NAMALWA (cell line): Measurements from ENCODE around the gene TRERF1.
"Not testable (repeated sequence)": the region's sequence is repeated elsewhere in the genome, so short reads cannot be mapped to it uniquely, and the experiment has no call there.

Experiments
- DNase-seq: peaks from one replicate; pipeline ENCODE4 v3.0.0-alpha.2; 2015; ENCODE audit warnings: low spot score

The TRERF1 gene

DNA sequence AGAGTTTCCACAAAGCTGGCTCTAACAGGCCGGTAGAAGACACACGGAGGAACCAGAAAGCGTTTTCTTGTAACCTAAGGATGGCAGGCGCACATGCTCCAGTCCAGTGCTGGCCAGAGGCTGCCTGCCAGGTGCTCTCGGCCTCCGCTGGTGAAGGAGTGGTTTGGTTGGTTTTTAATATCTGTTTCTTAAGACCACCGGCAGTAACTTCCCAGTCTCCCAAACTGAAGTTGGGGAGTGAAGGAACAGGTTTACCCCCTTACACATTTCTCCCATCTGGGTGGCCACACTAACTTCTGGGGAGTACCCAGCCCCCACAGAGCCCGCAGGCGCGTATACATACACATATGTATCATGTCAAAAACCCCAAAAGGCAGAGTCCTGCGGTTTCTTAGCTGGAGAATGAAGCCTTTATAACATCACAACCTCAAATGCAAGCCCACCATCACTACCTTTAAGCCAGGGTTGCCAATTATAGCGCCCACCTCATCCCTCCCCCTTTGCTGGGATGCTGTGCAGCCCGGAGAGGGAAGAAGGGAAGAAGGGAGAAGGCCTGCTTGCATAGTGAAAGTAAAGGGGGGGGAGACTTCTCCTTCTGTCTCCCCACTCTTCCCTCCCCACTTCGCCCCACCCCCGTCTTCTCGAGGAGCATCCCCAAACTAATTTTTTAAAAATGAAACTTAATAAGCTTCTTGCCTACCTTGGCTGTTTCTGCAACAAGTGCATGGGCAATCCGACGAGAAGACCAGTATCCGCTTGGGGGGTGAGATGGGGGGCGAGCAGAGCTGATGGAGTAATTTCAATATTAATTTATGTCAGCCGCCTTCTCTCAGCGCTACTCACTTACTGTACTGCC lies 1.0 kb downstream of the TRERF1 start:
- DNase-seq, result peak; percentile 8

DNA sequence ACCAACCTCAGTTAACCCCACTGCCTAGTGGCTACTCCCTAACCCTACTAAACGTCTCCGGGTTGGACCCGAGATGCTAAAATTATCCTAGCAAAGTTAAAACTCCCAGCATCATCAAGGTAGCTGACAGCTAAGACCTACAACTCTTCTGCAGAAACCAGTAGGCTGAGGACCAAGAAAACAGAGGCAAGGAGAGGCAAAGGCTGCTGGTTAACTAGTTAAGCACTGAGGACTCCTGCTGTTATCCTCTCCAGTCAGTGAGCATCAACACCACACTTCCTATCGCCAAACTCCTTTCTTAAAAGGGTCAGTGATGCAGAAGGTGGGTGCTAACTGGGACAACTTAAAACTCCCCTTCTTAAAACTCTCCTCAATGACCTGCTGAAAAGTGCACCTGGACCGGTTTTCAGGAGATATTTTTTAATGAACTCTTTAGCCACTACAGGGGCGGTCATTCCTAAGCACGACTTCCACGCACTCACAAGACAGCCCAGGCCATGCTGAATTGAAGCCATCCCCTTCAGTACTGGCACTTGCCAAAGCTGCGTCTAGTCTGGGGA lies 1.7 kb downstream of the TRERF1 start:
- DNase-seq, result peak; percentile 7

DNA sequence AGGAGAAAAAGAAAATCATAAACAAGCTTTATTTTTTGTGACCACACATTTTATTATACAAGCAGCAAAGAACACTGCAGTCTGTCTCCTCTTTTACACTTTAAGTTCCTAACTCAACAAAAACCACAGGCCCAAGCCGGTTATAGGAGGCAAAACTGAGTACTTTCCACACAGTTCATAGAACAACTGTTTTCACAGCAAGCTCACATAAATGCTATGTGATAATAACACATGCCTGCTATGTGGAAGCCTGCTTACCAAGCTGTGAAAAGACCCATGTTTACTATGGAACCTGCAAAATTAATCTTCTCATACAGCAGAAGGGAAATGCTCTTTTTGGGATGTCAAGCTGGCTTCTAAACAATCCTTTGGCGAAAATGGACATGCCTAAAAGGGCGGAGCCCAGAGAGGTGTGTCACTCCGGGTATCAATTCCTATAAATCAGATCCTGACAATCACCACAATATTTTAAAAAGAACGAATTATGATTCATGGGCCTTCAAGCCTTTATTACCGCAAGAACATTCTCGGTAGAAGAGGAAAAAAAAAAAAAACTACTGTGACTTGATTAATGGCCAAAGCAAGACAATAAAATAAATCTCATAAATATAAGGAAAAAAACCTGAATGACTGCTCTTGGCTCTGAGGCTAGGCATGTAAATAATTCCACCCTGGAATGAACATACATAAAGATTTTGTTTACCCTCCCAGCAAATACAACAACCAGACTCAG lies 2.6 kb downstream of the TRERF1 start:
- DNase-seq, result no peak

DNA sequence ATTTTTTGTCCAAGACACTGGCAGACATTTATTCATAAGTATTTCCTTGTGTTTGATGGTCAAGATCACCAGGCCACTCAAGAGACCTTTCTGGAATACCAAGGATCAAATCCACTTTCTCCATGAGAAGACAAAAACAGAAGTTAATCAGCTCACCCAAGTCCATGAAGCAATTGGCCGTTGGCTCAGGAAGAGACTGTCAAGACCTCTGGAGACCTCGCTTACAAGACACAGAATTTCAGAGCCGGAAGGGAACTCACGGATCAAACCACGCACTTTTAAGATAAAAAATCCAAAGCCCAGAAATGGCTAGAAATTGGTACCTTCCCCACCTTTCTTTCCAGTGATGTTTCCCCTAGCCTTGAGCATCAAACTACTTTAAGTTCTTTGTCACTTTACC lies 3.3 kb downstream of the TRERF1 start:
- DNase-seq, result no peak

DNA sequence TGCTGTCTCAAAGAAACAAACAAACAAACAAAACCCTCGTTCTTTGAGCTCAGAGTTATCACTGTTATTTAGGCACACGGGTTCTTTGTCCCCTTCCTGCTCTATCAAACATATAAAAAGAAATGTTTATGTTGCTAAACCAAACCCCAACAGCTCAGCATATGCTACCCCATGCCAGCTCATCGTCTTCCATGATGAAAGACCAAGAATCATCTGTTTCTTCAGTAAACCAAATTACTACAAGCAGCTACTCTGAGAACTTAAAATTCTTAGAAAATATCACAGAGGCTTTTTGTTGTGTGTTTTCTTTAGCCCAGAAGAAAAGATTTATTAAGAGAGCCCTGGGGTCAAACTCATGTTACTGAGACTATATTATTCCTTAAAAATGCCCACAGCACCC lies 4.7 kb downstream of the TRERF1 start:
- DNase-seq, result no peak

DNA sequence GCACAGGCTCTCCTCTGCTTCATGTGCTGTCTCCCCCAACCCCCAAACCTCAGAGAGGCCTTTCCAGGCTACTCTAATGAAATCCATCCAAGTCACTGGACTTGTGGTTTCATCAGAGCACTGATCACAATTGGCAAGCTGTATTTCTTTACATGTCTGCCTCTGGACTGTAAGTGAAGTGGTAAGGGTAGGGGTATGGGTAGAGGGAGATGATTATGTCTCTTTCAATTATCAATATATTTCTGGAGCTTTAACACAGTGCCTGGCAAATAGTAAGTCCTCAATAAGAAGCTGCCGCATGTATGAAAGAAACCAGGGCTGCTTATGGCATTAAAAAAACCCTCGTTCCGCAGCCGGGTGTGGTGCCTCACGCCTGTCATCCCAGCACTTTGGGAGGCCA lies 5.4 kb downstream of the TRERF1 start:
- DNase-seq, result no peak

DNA sequence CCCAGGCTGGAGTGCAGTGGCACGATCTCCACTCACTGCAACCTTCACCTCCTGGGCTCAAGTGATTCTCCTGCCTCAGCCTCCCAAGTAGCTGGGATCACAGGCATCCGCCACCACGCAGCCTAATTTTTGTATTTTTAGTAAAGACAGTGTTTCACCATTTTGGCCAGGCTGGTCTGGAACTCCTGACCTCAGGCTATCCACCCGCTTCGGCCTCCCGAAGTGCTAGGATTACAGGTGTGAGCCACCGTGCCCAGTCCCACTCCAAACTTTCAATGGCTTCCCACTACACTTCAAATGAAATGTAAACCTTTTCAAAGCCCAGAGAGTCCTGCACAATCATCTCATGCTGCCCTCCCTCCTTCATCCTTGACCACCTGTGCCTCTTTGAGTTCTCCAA lies 5.8 kb downstream of the TRERF1 start:
- not testable (repeated sequence) for DNase-seq

DNA sequence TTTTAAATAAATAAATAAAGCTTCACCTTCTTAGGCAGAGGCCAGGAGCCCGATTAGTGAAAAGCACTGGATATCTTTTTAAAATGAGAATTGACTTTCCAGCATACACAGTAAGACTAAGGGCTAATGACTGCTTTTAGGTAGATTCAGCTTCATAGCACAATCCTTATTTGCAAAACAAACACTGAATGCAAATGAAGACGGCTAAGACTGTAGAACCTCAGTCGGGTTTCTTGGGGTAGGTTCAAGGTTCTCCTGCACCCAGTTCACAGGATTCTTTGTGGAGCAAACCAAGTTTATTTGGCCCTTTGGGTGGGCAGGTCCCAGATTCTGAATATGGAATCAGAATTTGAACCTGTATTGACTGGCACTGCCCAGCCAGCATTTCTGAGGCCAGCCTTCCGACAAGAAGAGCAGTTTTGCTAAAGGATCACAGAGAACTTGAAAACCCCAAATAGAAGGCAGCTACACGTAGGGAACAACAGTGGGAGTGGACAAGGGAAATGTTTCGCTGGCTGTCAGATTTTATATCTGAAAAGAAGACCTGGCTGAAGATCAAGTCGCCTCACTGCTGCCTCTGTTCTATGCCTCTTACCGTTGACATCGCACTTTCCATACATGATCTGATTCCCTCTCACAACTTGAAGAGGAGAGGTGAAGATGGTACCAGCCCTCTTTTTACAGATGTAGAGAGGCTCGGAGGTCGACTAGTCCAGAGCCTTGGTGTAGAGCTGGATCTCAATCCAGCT lies 8.2 kb downstream of the TRERF1 start:
- DNase-seq, result no peak

DNA sequence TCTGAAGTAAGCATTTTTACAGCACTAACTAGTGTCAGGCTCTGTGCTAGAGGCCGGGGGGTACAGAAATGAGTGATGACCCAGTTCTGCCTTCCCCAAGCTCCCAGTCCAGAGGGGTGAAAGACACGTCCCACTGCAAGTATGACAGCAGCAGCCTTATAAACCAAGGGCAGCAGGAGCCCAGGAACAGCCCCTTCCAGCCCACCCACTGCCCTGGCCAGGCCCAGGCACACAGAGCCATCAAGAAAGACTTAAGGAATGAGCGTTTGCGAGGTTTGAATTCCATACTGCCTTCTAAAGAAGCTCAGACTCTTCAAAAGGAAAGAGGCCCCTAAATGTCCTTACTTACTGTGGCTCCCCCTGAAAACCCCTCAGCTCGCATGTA lies 10.0 kb downstream of the TRERF1 start:
- DNase-seq, result no peak

DNA sequence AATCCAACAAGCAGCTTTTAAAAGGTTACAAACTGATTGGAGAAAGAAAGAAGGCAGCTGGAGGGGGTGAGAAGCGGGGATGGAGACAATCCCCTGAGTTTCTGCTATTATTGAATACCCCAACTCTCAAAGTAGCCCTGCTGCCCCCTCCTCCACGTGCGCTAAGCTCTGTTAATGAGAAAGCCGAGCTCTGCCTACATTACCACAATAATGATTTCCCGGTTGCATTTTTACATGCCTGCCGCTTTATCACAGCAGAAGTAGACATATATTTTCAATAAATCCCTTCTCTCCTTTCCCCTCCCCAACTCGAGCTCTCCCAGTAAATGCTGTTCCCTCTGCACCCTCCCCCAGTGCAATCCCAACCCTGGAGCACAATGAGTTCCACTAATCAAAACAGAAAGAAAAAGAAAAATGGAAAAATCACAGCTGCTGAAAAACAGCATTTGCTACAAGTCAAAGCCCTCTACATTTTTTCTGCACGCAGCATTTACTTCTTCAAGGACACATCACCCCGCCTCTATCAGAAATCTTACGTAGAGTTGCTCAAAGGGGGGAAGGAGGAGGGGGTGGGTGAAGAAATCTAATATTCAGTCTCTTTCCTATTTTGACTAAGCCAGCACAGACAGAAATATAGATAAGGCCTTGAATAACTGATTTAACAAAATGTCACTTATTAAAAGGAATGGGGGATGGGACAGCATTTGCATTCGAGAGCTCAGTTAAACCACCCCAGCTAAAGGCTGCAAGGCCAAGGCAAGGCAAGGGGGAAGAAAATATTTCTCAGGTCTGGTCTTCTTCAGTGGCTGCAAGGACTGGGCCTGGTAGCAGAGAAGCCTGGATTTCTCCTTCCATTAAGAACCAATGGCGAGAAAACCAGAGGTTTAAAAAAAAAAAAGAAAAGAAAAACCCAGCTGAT lies 10.7 kb downstream of the TRERF1 start:
- DNase-seq, result no peak

DNA sequence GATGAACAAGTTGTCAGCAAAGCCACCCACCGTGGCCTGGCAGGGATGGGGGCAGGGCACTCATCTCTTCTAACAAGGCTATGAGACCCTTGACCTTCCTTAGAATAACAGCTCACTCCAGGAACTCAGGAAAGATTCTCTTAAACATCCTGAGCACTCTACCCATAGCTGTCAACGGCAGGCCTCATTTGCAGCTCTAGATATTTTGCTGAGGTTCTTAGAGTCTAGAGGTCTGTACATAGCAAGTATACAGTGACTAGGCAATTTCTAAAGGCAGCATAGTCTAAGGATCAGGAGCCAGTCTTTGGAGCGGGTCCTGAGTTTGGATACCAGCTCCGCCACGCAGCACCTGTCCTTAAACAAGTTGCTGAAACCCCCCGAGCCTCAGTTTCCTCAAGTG lies 11.7 kb downstream of the TRERF1 start:
- no peak for DNase-seq

DNA sequence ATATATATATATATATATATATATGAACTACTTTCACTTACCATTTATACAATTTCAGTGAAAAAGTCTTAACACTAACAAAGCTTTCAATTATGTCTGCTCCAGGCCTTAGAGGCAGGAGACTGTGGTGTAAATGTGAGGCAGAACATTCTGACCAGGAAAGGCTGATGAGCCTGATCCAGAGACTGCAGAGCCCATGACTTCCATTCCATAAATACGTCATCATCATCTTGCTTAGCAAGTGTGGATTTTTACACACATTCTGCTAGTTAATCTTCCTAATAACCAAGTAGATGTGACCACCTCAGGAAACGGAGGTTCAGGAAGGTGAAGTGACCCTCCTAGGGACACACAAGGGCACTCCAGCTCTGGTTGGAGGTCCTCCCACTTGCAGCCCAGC lies 14.9 kb downstream of the TRERF1 start:
- DNase-seq, result no peak

DNA sequence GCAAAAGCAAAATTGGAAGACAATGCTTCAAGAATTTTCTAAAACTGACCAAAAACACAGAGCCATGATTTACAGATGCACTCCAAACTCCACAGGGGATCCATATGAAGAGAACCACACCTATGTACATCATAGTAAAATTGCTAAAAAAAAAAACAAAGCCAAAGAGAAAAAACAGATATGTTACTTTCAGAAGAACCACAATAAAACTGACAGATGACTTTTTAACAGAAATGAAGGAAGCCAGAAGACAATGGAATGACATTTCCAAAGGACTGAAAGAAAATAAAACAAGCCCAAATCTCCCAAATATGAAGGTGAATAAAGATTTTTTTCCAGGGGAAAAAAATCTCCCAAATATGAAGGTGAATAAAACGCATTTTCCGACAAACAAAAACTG lies 17.5 kb downstream of the TRERF1 start:
- no peak for DNase-seq

DNA sequence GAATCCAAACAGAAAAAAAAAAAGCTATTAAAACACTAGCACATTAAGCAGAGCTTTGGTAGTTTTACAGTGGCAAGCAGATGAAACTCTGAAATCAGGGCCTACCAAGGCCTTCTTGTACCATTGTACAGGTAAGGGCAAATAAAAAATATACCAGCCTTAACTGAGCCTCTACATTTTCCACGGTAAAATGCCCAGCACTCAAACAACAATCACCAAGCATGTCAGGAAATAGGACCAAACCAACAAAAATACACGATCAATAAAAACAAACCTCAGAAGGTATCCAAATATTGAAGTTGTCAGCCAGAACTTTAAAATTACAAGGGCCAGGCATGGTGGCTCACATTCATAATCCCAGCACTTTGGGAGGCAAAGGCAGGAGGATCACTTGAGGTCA lies 18.3 kb downstream of the TRERF1 start:
- DNase-seq, result no peak

DNA sequence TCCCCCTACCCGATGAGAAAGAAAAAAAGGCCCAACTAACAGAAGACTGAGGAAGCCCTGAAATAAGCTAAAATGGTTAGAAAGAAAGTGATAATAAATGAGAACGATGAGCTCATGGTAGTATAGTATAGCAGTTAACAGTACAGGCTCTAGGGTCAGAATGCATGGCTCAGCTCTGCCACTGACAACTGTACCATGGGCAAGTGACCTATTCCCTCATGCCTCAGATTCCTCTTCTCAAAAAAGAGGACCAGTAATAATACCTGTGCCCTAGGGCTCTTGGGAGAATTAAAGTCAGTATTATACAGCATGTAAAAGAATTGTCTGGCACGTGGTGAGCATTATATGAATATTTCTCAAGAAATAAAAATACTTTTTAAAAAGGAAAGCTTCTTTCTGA lies 19.8 kb downstream of the TRERF1 start:
- DNase-seq, result no peak

DNA sequence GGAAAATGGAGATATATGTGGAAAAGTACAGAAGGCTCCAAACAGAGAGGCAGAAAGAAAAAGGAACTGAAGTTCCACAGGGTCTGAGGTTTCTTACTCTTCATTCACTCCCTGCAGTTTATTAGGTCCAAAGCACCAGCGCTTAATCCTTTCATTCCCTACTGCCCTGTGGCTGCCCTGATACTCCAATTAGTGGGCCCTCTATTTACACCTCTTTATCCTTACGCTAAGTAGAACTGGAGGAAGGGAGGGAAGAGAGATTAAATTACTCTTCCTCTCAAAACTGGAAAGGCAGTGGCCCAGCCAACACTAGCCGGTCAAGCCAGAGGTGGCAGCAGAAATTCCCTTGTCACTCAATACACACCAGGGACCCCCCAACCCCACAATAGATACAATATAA lies 20.4 kb downstream of the TRERF1 start:
- no peak for DNase-seq

DNA sequence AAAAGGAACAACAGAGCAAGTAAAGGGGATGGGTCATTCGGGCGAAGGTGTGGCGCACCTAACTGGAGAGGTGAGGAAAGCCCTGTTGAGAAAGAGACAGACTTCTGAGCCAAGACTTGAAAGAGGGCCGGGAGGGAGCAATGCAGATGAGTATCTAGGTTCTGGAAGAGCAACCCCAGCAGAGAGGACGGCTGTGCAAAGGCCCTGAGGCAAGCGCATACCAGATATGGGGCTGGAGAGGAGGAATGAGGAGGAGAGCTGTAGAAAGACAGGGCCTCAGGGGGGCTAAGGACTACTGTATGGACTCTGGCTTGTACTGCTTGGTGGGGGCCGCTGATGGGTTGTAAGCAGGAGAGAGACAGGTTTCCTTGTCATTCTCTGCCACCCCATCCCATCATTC lies 21.9 kb downstream of the TRERF1 start:
- DNase-seq, result no peak

DNA sequence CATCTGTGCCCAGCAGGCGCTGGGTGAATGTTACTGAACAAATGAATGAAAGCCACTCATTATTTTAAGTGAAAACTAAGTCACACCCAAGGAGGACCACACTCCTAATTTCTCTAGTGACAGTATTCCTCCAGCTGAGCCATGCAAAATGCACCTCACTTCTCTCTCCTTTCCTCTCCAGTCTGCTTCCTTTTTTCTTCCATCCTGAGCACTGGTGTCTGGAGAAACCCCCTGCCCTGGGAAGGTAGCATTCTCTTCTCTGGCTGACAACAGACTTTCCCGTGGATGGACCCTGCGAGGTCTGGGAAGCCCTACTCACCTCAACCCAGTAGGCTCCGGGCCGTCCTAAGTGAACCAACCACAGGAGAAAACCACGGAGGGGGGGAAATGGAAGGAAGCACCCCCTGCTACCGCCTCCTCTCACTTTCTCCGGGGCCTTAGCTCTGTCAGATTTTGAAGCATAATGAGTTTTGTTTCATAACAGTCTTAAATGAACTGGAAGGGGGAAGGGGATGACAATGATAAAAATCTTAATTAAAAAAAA lies 22.6 kb downstream of the TRERF1 start:
- DNase-seq, result no peak

DNA sequence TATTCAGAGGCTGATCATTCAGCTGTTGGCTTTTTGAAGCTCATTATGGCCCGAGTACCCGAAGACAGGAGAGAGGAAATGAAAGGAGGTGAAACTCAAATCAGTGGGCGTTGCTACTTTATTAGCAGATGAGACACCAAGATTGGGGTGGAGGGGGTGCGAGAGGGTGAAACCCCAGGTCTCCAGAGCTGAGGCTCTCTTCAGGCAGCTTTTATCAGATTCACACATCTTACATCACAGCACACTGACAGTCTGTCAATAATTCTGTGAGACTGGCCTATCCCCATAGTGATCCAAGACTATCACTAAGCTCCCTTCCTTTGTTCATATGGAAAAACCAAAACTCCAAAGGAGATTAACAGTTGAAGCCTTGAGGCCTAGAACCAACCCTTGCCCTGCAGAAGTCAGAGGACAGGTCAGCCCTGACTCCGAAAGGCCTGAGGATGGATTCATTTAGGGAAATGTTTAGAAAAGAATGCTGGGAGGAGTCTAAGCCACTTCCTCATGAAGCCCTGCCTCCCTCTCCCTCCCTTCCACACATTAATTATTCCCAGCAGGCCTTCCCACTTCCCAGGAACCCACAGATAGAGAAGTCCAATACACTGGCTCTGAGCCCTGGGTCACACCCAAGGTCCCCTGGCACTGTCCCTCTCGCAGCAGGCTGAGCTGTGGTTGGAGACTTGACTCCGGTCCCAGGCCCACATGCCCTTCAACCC lies 23.2 kb downstream of the TRERF1 start:
- no peak for DNase-seq

DNA sequence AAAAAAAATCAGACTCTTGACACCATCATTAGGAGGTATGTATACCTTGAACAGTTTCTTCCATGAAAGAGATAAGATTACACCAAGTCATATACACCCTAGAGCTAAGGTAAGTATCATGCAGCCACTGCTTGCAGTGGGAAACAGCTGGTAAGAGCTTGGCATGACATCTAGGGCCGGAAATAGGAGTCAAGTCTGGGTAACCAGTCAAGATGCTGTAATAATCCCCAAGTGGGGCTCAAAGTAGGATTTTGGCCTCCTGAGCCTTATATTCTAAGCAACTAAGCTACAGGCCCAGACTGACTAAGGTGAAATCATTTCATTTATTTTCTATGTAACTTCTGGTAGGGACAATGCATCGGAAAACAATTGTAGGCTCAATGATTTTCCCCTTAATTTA lies 23.9 kb downstream of the TRERF1 start:
- DNase-seq, result no peak

DNA sequence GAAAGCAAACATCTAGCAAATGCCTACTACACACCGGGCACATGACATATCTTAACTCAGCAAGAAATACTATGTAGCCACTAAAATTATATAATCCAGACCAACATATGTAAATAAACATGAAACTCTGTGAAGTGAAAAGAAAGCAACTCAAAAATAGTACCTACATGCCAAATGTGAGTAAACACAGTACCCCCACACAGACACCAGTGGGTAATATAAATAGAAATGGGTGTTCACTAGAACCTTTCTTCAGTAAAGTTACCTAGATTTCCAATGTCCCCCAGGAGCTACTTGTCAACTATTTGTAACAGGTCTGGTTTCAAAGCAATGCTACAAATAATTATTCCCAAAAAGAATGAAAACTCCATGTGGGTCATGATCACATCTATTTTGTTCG lies 25.5 kb downstream of the TRERF1 start:
- DNase-seq, result no peak
